ENCODE results near the gene LIN7A.

The LIN7A gene

DNA sequence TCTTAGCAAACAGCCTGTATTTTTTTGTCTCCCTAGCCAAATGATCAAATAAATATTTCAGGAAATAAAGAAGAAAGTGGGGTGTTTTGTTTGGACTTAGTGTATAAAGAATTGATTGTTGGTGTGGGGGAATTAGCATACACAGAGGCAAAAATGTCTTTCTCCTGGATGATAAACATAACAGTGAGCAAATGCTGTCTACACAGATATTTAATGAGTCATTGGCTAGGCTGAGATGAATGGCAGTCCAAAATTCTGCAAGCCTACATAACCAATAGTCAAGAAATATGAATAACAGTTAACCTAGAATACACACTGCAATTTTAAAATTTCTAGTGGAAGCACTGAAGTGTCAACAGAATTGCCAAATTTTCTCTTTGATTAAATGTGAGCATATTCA lies 185.3 kb downstream of the LIN7A start:
- DNase-seq (ENCODE audit: low read depth in 2 of 2) = no peak

GRCh38 chr12:80749456-80749855 lies 188.3 kb downstream of the LIN7A start:
- DNase-seq (ENCODE audit: low read depth in 2 of 2) = no peak

- no peak for DNase-seq (ENCODE audit: low read depth in 2 of 2)
These were observed 189.9 kb downstream of the LIN7A start for GRCh38 chr12:80747800-80748199.

DNA sequence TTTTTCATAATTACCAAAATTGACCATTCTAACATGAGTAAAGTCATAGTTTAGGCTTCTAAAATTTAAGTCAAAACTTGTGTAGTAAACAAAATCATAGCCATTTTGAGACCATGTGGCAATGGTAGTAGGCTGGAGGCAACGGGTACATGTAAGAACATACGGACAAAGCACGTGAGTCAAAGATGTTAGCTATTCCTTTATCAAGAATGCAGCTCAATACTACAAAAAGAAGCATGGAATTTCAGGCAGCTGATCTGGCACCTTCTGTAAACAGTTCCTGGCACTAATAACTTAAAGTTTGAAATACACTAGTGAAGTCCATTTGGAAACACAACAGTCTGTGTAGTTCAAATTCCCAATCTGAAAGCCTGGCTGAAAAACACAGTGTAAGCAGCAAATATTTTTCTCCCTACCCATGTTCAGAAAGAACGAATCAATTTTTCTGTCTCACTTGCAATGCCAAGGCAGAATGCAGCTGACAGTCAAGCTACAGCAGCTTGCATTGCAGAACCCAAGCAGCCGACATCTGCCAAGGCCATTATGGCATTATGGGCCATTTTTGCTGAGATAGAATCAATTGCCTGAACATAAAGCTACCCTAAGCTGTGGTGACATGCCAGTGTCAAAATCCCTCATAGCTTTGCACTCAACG lies 191.8 kb downstream of the LIN7A start:
- no peak for DNase-seq (ENCODE audit: low read depth in 2 of 2)
